Hematopoietic multipotent progenitor cell treated with erythropoietin and hydrocortisone succinate and interleukin-3 and kit ligand, for 8 days (in vitro differentiated cells): ENCODE measurements around the gene LMO7.

Source experiments
- DNase-seq: peaks from one replicate; pipeline ENCODE4 v3.0.0-alpha.2; 2015

Gene LMO7

DNA sequence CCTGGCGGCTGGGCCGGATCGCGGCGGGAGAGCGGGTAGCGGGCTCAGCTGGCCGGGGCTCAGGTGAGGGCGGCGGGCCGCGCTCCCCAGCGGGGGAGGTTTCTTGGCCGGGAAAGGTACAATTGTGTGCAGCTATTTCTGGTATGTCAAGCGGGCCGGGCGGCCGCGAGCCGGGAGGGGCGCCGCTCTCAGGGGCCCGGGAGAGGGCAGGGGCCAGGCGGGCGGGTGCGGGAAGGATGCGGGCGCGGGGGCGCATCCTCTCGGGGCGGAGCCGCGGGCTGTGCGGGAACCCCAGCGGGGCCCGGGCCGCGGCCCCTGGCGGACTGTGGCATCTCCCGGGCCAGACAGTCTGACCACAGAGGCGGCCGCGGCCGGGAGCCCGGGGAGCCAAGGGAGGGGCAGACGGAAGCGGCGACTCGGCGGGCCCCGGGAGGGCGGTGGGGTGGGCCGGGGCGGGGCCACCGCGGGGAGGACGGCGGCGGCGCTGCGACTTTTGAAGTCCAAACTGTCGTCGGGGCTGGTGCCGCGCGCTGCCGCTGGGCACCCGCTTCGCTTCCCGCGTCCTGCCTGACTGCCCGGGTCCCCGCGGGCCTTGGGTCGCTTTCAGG lies at the start of gene LMO7:
TSS of gene LMO7 (plus strand) at position 503 of the 608 bp plus-strand sequence. CDS start 328 bp downstream, outside the sequence.
- peak; percentile 22 for DNase-seq

GRCh38 chr13:75587679-75588078 lies 48.5 kb upstream of the LMO7 start:
- DNase-seq: no peak

- no peak for DNase-seq
Measured at GRCh38 chr13:75596657-75597182, 39.4 kb upstream of the LMO7 start.

DNA sequence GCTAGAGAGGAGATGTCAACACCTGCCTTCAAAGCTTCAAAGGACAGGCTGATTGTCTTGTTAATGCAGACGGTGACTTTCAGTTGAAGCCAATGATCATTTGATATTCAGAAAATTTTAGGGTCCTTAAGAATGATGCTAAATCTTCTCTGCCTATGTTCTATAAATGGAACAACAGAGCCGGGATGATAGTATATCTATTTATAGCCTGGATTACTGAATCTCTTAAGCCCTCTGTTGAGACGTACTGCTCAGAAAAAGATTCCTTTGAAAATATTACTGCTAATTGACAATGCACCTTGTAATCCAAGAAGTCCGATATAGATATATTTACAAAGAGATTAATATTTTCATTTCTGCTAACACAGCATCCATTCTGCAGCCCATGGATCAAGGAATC lies 35.8 kb upstream of the LMO7 start:
- DNase-seq: no peak

DNA sequence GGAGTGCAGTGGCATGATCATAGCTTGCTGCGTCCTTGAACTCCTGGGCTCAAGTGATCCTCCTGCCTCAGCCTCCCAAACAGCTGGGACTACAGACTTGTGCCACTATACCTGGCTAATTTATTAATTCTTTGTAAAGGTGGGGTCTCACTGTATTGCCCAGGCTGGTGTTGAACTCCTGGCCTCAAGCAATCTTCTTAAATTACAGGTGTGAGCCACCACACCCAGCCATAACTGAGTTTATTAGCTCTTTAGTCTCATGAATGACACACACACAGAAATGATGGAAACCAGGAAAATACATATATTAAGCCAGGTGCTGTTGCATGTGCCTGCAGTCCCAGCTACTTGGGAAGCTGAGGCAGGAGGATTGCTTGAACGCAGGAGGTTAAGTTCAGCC lies 33.1 kb upstream of the LMO7 start:
- DNase-seq: no peak

DNA sequence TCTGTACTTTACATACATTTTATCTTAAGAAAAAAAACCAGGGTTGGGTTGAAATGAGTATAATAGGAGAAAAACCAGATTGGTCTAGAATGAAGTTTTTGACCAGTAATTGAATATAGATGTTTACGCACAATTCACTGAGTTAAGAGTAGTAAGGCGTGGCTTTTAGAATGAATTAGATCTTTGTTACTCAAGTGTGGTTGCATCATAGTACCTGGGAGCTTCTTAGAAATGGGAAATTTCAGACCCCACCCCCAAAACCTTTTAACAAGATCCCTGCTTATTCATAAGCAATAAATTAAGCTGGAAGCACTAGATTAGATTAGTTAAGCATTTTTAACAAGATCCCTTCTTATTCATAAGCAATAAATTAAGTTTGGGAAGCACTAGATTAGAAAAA lies 28.7 kb upstream of the LMO7 start:
- no peak for DNase-seq

DNA sequence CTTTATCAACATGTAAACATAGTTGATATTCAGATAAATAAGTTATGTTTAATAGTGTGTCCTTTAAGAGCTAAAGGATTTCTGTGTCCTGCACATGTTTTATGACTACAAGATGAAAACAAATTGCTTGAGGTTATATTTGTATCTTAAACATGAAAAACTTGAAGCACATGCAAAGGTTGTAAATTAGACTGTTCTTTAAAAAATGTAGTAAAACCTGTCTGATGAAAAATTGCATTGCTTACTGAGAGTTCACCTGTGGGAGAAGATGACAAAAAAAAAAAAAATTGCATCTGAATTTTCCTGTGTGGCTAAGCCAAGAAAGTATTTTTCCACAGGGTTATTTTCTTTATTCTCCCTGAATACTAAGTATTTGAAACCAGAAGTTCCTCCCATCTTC lies 25.7 kb upstream of the LMO7 start:
- no peak for DNase-seq

- no peak for DNase-seq
Measured at GRCh38 chr13:75612354-75612753, 23.8 kb upstream of the LMO7 start.

DNA sequence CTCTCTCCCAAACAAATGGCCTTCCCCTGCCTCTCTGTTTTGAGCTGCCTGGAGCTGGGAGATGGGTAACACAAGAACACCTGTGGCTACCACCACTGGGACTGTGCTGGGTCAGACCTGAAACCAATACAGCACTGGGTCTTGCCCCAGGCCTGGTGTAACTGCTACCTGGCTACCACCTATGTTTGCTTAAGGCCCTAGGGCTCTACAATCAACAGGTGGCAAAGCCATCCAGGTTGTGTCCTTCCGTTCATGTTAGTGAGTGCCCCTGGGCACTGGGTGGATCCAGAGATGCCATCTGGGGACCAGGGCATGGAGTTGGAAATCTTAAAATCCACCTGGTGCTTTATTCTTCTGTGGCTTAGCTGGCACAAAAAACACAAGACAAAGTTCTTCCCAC lies 18.9 kb upstream of the LMO7 start:
- no peak for DNase-seq

GRCh38 chr13:75618308-75618707 lies 17.8 kb upstream of the LMO7 start:
- no peak for DNase-seq

DNA sequence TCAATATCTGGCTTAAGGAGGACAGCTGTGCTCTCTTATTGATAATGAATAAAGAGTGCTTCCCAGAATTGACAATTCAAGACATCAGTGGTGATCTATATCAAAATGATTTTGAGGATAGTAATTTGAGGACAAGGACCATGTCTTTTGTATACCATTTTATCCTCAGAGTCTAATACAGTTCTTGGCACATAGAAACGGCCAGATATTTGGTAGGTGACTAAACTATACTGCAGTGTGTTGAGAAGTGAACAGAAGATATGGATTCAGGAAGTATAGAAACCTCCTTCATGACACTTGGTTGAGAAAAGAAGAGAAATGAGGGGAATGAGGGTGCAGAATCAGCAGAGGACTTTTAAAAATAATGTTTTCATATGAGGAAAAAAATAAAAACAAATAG lies 16.1 kb upstream of the LMO7 start:
- no peak for DNase-seq

DNA sequence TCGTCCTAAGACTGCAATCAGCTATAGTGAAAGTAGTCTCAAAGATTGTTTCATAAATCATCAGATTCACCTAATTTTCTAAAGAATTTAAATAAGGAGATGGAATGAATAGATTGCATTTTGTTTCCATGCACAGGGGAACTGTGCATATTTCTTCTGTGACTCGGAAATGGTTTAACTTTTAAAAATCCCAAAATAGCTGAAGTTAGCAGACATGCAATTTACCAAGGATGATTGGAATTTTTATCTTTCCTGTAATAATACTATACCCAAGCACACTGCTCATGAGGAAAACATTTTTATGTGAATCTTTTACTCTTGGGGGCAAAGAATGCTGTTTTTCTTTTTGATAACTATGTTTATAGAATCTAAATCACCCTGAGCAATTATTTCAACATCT lies 15.0 kb upstream of the LMO7 start:
- DNase-seq: no peak

- DNase-seq: no peak
Measured at GRCh38 chr13:75628801-75629200, 7.3 kb upstream of the LMO7 start.

- no peak for DNase-seq
Measured at GRCh38 chr13:75633285-75633684, 2.8 kb upstream of the LMO7 start.

DNA sequence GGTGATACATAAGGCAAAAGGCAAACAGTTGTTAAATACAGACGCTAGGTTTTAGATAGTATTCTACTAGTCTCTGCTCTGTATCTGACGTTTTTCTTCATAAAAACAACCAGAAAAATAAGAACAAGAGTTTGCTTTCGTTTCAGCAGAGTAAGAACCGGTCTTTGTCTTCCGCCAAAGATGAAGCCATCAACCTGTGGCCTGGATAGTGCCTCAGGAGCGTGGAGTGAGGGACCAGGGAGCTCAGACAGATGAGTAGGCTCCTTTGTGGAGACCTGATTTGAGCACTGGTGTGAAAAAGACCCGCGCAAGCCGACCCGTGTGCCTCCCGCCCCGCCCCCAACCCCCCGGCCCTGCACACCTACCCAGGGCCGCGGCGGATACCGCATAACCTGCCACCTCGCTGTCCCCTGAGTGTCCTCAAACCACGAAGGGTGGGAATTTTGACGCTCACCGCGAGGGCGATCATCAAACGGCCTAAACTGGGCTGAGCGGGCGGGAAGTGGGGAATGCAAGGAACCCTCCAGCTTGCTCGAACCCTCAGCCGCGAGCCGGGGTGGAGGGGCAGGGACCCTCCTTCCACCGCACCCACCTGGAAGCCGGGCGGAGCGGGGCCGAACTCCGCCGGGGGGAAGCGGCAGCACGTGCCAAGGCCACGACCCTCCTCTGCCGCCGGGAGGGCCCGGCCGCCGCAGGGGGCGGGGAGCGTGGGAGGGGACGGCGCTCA lies 866 bp upstream of the LMO7 start:
- no peak for DNase-seq

DNA sequence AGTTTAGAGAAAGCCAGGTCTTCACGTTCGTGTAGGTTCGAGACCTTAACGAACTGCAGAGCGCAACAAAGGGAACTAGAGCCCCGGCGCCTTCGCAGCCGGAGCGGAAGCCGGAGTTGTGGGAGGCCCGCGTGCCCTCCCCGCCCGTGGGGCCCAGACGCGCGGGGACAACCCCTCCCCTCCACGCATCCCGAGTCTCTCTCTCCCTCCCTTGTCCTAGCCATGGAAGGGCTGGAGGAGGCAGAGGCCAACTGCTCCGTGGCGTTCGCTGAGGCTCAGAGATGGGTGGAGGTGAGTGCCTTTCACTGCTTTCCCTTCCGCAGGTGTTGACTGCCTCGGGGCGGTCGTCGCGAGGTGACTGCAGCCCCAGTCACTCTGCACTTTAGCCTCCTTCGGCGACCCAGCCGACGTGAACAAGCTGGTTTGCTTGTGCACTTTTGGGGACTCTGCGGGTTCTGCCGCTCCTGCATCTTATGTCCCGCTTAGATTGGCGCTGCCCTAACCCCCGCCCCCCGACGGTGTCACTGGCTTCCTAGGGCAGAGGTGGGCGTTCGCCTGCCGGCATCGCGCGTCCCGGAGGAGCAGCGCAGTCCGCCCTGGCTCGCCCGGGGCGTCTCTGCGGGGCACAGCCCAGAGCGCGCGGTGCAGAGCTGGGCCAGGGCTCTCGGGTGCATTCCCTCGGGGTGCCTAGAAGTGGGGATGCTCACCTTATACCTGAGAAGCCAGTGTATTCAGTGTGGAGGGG lies 478 bp downstream of the LMO7 start:
- DNase-seq: peak; percentile 11

GRCh38 chr13:75637181-75637750 lies 1.1 kb downstream of the LMO7 start:
- no peak for DNase-seq

GRCh38 chr13:75639454-75639853 lies 3.3 kb downstream of the LMO7 start:
- no peak for DNase-seq

- no peak for DNase-seq
Measured at GRCh38 chr13:75641026-75641425, 4.9 kb downstream of the LMO7 start.

DNA sequence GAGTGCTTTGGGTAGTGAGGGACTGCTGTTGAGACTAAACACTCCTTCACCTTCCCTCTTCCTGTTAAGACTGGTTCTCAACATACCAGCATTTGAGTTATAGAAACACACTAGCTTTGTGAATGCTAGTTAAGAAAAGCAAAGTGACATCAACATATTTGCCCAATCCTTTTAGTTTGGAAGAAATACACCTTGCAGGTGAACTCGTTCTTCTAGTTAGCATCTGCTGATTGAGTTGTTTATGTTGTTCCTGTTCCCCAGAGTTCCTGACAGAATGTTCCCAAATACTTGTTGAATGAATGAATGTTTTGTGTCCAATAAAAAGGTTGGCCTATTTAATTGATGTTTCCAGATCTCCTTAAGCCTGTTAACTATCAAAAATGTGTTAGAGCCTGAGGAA lies 7.1 kb downstream of the LMO7 start:
- no peak for DNase-seq

DNA sequence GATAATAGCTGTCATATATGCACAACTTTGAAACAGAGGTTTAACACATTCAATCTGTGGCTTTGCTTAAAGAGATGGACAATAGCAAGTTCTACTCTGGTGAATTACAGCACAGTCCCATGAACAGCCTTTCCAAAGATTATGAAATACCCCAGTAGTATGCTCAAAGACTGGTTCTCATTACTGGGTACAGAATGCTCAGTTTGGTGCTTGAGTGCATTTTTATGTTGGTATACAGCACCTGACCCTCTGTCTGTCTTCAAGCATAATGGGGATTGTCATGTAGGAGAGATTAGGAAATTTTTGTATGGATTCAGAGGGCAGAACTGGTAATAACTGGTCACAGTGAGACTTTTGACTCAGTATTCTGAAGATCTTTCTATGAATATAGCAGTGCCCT lies 7.6 kb downstream of the LMO7 start:
- no peak for DNase-seq

- no peak for DNase-seq
Measured at GRCh38 chr13:75645141-75645540, 9.0 kb downstream of the LMO7 start.

DNA sequence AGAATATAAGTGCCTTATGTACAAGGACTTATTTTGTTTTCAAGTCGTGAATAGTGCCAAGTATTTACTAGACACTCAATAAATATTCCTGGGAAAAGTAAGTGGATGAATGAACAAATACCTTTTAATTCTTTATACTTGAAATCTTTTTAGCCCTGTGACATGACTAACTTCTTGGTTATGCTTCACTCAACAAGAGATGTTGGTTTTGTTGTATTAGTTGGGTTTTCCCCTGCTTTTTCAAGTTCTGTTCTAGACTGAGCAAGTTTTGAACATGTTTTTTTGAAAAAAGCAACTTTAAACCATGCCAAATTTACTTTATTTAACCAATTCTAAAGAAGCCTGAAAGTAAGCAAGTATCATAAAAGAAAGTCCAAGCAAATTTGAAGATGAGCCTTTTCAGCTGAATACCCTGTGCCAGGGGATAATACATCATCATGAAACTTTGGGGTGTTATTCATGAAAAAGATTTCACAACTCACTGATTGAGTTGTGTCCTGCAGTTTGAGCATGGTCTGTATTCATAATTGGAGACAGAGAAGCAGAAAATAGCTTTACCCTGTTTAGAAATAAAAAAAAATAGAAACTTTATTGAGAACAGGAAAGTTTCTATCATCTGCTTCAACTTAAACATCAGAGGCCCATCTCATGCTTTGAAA lies 11.1 kb downstream of the LMO7 start:
- DNase-seq: no peak
